ENCODE data around the gene FBXW12. TPM values are rescaled to one million over a fixed set of nuclear protein-coding genes. Genes with fewer than 3 reads are reported as not detected.

FBXW12 gene
- total RNA-seq, 1 experiment from 2014 or later: 0.07 TPM

GRCh38 chr3:48428572-48429316 lies 56.7 kb downstream of the FBXW12 start:
- Histone ChIP-seq H3K36me3 (replicated peaks; ENCODE audit: control insufficient read depth, insufficient read depth, low read length) (peaks cover 12% of the 10 kb centered on the region), H3K4me3 (ENCODE audit: insufficient read depth, low read depth, low read length) (peak overlapping the region; percentile 95), H3K27me3 (ENCODE audit: control insufficient read depth, insufficient read depth, low read length) (no peaks in the 10 kb centered on the region)
- peak; percentile 89 for DNase-seq

- Histone ChIP-seq H3K36me3 (replicated peaks; ENCODE audit: control insufficient read depth, insufficient read depth, low read length) (peaks cover 19% of the 10 kb centered on the region), H3K4me3 (ENCODE audit: insufficient read depth, low read depth, low read length) (peak overlapping the region; percentile 95), H3K27me3 (ENCODE audit: control insufficient read depth, insufficient read depth, low read length) (no peaks in the 10 kb centered on the region)
- peak; percentile 99 for DNase-seq
Observed at GRCh38 chr3:48429317-48429959, 57.4 kb downstream of the FBXW12 start.

GRCh38 chr3:48429960-48430707 lies 58.1 kb downstream of the FBXW12 start, which contains the start of gene PLXNB1:
PLXNB1 (minus strand) TSS chr3:48430086; CDS start chr3:48424611, 5,475 bp downstream.
- peak within 1 kb of the TSS; percentile 95 for H3K4me3 ChIP-seq (ENCODE audit: insufficient read depth, low read depth, low read length)
- DNase-seq: peak; percentile 96
- no peaks in the 10 kb centered on the region for H3K27me3 ChIP-seq (ENCODE audit: control insufficient read depth, insufficient read depth, low read length)
- peaks cover 21% of the 10 kb centered on the region for H3K36me3 ChIP-seq (replicated peaks; ENCODE audit: control insufficient read depth, insufficient read depth, low read length)

- DNase-seq: peak; percentile 28
- Histone ChIP-seq H3K36me3 (replicated peaks; ENCODE audit: control insufficient read depth, insufficient read depth, low read length) (peaks cover 21% of the 10 kb centered on the region), H3K27me3 (ENCODE audit: control insufficient read depth, insufficient read depth, low read length) (no peaks in the 10 kb centered on the region), H3K4me3 (ENCODE audit: insufficient read depth, low read depth, low read length) (no peak overlapping the region; the same call in 1 of the 2 replicates)
Observed at GRCh38 chr3:48430708-48431101, 58.7 kb downstream of the FBXW12 start.

- Histone ChIP-seq H3K36me3 (replicated peaks; ENCODE audit: control insufficient read depth, insufficient read depth, low read length) (peaks cover 21% of the 10 kb centered on the region), H3K4me3 (ENCODE audit: insufficient read depth, low read depth, low read length) (no peak overlapping the region), H3K27me3 (ENCODE audit: control insufficient read depth, insufficient read depth, low read length) (no peaks in the 10 kb centered on the region)
- no peak for DNase-seq
Observed at GRCh38 chr3:48431224-48432029, 59.4 kb downstream of the FBXW12 start.

GRCh38 chr3:48432411-48433371 lies 60.7 kb downstream of the FBXW12 start:
- DNase-seq: peak; percentile 84

GRCh38 chr3:48433472-48434118 lies 61.6 kb downstream of the FBXW12 start:
- DNase-seq: no peak
- Histone ChIP-seq H3K27me3 (ENCODE audit: control insufficient read depth, insufficient read depth, low read length) (no peaks in the 10 kb centered on the region), H3K4me3 (ENCODE audit: insufficient read depth, low read depth, low read length) (no peak overlapping the region), H3K36me3 (replicated peaks; ENCODE audit: control insufficient read depth, insufficient read depth, low read length) (peaks cover 21% of the 10 kb centered on the region)

More at GRCh38 chr3:48432411-48433371, 60.7 kb downstream of the FBXW12 start:
- H3K4me3 ChIP-seq (ENCODE audit: insufficient read depth, low read depth, low read length): no peak overlapping the region
- no peaks in the 10 kb centered on the region for H3K27me3 ChIP-seq (ENCODE audit: control insufficient read depth, insufficient read depth, low read length)
- peaks cover 21% of the 10 kb centered on the region for H3K36me3 ChIP-seq (replicated peaks; ENCODE audit: control insufficient read depth, insufficient read depth, low read length)

- Histone ChIP-seq H3K27me3 (ENCODE audit: control insufficient read depth, insufficient read depth, low read length) (no peaks in the 10 kb centered on the region), H3K4me3 (ENCODE audit: insufficient read depth, low read depth, low read length) (no peak overlapping the region), H3K36me3 (replicated peaks; ENCODE audit: control insufficient read depth, insufficient read depth, low read length) (peaks cover 21% of the 10 kb centered on the region)
- no peak for DNase-seq
Observed at GRCh38 chr3:48434591-48435222, 62.7 kb downstream of the FBXW12 start.

- no peak for DNase-seq
- no peak overlapping the region for H3K4me3 ChIP-seq (ENCODE audit: insufficient read depth, low read depth, low read length)
- no peaks in the 10 kb centered on the region for H3K27me3 ChIP-seq (ENCODE audit: control insufficient read depth, insufficient read depth, low read length)
- peaks cover 21% of the 10 kb centered on the region for H3K36me3 ChIP-seq (replicated peaks; ENCODE audit: control insufficient read depth, insufficient read depth, low read length)
Observed at GRCh38 chr3:48435223-48435595, 63.2 kb downstream of the FBXW12 start.

- DNase-seq: peak; percentile 92
- peaks cover 21% of the 10 kb centered on the region for H3K36me3 ChIP-seq (replicated peaks; ENCODE audit: control insufficient read depth, insufficient read depth, low read length)
- no peaks in the 10 kb centered on the region for H3K27me3 ChIP-seq (ENCODE audit: control insufficient read depth, insufficient read depth, low read length)
- no peak overlapping the region for H3K4me3 ChIP-seq (ENCODE audit: insufficient read depth, low read depth, low read length)
Observed at GRCh38 chr3:48435774-48436476, 63.9 kb downstream of the FBXW12 start.

GRCh38 chr3:48436477-48436787 lies 64.4 kb downstream of the FBXW12 start:
- peaks cover 22% of the 10 kb centered on the region for H3K36me3 ChIP-seq (replicated peaks; ENCODE audit: control insufficient read depth, insufficient read depth, low read length)
- DNase-seq: no peak
- no peaks in the 10 kb centered on the region for H3K27me3 ChIP-seq (ENCODE audit: control insufficient read depth, insufficient read depth, low read length)
- no peak overlapping the region for H3K4me3 ChIP-seq (ENCODE audit: insufficient read depth, low read depth, low read length)

- DNase-seq: no peak
- Histone ChIP-seq H3K36me3 (replicated peaks; ENCODE audit: control insufficient read depth, insufficient read depth, low read length) (peaks cover 26% of the 10 kb centered on the region), H3K27me3 (ENCODE audit: control insufficient read depth, insufficient read depth, low read length) (no peaks in the 10 kb centered on the region), H3K4me3 (ENCODE audit: insufficient read depth, low read depth, low read length) (no peak overlapping the region)
Observed at GRCh38 chr3:48436855-48437254, 64.8 kb downstream of the FBXW12 start.
